K562 (cell line): ENCODE results near the gene GON7. TPM values are rescaled to one million over a fixed set of nuclear protein-coding genes. Genes with fewer than 3 reads are reported as not detected.

Experiments
- ATAC-seq: fragments of 200-7000 bp; cut with Tn5 transposase; 3 replicates; pipeline ENCODE4 v1.9.1; 2020; ENCODE audit warnings: moderate library complexity
- BruUV-seq: library from RNA; stranded (reverse); fragments of 400-500 nt; replicated peaks from 2 replicates; lab custom pipeline; 2021; lab: Mats Ljungman, UMichigan
- CTCF ChIA-PET: fragments of 300-600 bp; formaldehyde crosslinking; extraction: SDS; loops from one replicate; lab custom pipeline; 2021; ENCODE audit warnings: low intra/inter-chr PET ratio; lab: Yijun Ruan, JAX
- POLR2A ChIA-PET: fragments of 300-600, 350-650 bp; sonication (Branson Sonifier 250); formaldehyde crosslinking; extraction: SDS; loops from one replicate; lab custom pipeline; 2021; ENCODE audit warnings: antibody characterized with exemption, inconsistent platforms; lab: Yijun Ruan, JAX
- DNase-seq, 4 experiments: peaks; one replicate each; pipeline versions ENCODE4 v3.0.0 to v3.0.0-alpha.2; 2011 to 2018; ENCODE audit warnings: low spot score in 3 of 4, mixed read lengths in 3 of 4; ENCODE audit errors: extremely low read depth in 1 of 4
- FAIRE-seq: peaks from 2 replicates; lab custom pipeline; 2011; peaks lifted over from hg19 to GRCh38; lab: Jason Lieb, UNC
- H2AFZ ChIP-seq: 2 replicates; pipeline ENCODE4 v1.6.0; 2011; ENCODE audit warnings: low read depth, low read length, control low read depth, inconsistent platforms
- H3K27ac ChIP-seq: fragments of 200-600 bp; 3 replicates; pipeline ENCODE4 v1.8.0; 2011; ENCODE audit warnings: low read depth, mild to moderate bottlenecking, control low read depth, inconsistent platforms, low read length, moderate library complexity, mixed read lengths; ENCODE audit errors: extremely low read depth
- H3K27me3 ChIP-seq, 2 experiments: fragments of 300-600 bp in 1 of 2; 2 replicates in 1 of 2; 3 replicates in 1 of 2; pipeline versions ENCODE4 v1.6.0 to v1.8.0; 2011; ENCODE audit warnings: inconsistent platforms in 2 of 2, low read length in 2 of 2, mild to moderate bottlenecking in 1 of 2, mixed read lengths in 1 of 2, moderate library complexity in 1 of 2; ENCODE audit not compliant: control insufficient read depth in 2 of 2, insufficient read depth in 2 of 2
- H3K36me3 ChIP-seq: fragments of 300-600 bp; 3 replicates; pipeline ENCODE4 v1.8.0; 2011; ENCODE audit warnings: mild to moderate bottlenecking, low read length, inconsistent platforms; ENCODE audit not compliant: control insufficient read depth, insufficient read depth
- H3K4me1 ChIP-seq, 2 experiments: fragments of 200-600 bp in 1 of 2; replicated peaks in 1 of 2; 2 replicates in 1 of 2; 3 replicates in 1 of 2; pipeline versions ENCODE4 v1.5.1 to v1.8.0; 2011; ENCODE audit warnings: inconsistent platforms in 2 of 2, low read length in 2 of 2, mild to moderate bottlenecking in 1 of 2, mixed read lengths in 1 of 2, moderate library complexity in 1 of 2; ENCODE audit not compliant: control insufficient read depth in 2 of 2, insufficient read depth in 2 of 2
- H3K4me2 ChIP-seq: 2 replicates; pipeline ENCODE4 v1.6.1; 2011; ENCODE audit warnings: low read length, control low read depth, inconsistent platforms, mixed read lengths; ENCODE audit not compliant: insufficient read depth
- H3K4me3 ChIP-seq: fragments of 200-600 bp; sonication (generic), shearing (Covaris generic); 2 replicates; pipeline ENCODE4 v1.5.1; 2016; ENCODE audit warnings: control low read depth, inconsistent platforms
- H3K79me2 ChIP-seq: fragments of 200-600 bp; 3 replicates; pipeline ENCODE4 v1.8.0; 2011; ENCODE audit warnings: low read length, inconsistent platforms; ENCODE audit not compliant: control insufficient read depth, insufficient read depth
- H3K9ac ChIP-seq, 2 experiments: 2 replicates each; pipeline versions ENCODE4 v1.6.0 to v1.6.1; 2011; ENCODE audit warnings: low read depth in 2 of 2, low read length in 2 of 2, control low read depth in 1 of 2, inconsistent platforms in 1 of 2, mild to moderate bottlenecking in 1 of 2, mixed read lengths in 1 of 2; ENCODE audit not compliant: insufficient read depth in 1 of 2
- H3K9me1 ChIP-seq: one replicate; pipeline ENCODE4 v1.6.0; 2011; ENCODE audit warnings: inconsistent platforms, mild to moderate bottlenecking, low read length, moderate library complexity; ENCODE audit not compliant: control insufficient read depth, insufficient read depth
- H3K9me3 ChIP-seq: replicated peaks from 2 replicates; pipeline ENCODE4 v1.5.1; 2011; ENCODE audit warnings: low read depth, low read length, inconsistent platforms; ENCODE audit not compliant: control insufficient read depth, insufficient read depth
- H4K20me1 ChIP-seq: replicated peaks from 2 replicates; pipeline ENCODE4 v1.6.1; 2011; ENCODE audit warnings: low read length, inconsistent platforms, mixed read lengths; ENCODE audit not compliant: control insufficient read depth, insufficient read depth
- MEIS2 ChIP-seq: fragments of 450-650 bp; IDR thresholded peaks from 2 replicates; pipeline ENCODE4 v1.6.1; 2014; ENCODE audit warnings: mild to moderate bottlenecking; ENCODE audit not compliant: partially characterized antibody
- SIRT6 ChIP-seq: IDR thresholded peaks from one replicate; pipeline ENCODE4 v1.6.1; 2012; ENCODE audit warnings: low read depth, mild to moderate bottlenecking, control low read depth, inconsistent platforms, low read length, moderate library complexity
- ZBTB17 ChIP-seq: fragments of 450-650 bp; formaldehyde crosslinking; IDR thresholded peaks from 2 replicates; pipeline ENCODE4 v1.4.0; 2020; ENCODE audit warnings: mild to moderate bottlenecking
- ZNF175 ChIP-seq: fragments of 200-800 bp; sonication (Bioruptor generic); IDR thresholded peaks from 2 replicates; pipeline ENCODE4 v1.6.1; 2016; ENCODE audit warnings: low read depth, mild to moderate bottlenecking, missing genetic modification characterization, missing compliant biosample characterization
- WGBS: fragments of 100-300 bp; shearing (Covaris generic); methylation state at CpG from one replicate; pipeline ENCODE4 v1.1.6; 2016; ENCODE audit warnings: low coverage, mixed read lengths; ENCODE audit not compliant: insufficient coverage; ENCODE audit errors: missing lambda C conversion rate; 5-methylcytosine and 5-hydroxymethylcytosine counted together
- in situ Hi-C: fragments of 300-500 bp; cut with MboI; formaldehyde crosslinking; loops from 4 replicates; pipeline ENCODE4 v1.15.0; 2018; ENCODE audit warnings: inconsistent platforms, mixed read lengths
- intact Hi-C: fragments of 100-400 bp; cut with micrococcal nuclease; formaldehyde crosslinking; loops from 2 replicates; pipeline ENCODE4 v1.14.2; 2022
- polyA plus RNA-seq, 8 experiments: library from polyadenylated mRNA; depleted of rRNA in 4 of 8; stranded (reverse) in 5 of 8; unstranded in 3 of 8; fragments of >200 nt; fragmentation: Nextera tagmentation in 2 of 8; fragmentation: Illumina TruSeq in 1 of 8; extraction: Ambion mirVana in 2 of 8; extraction: Trizol in 1 of 8; gene quantifications; 2 replicates each; pipeline versions ENCODE4 v1.2.1 to v1.2.3, GENCODE V29; 2011 to 2014; ENCODE audit warnings: inconsistent platforms in 1 of 8, missing spikeins in 1 of 8
- total RNA-seq, 7 experiments: library from RNA; depleted of rRNA in 6 of 7; stranded (reverse); fragments of >200 nt in 6 of 7; fragmentation: Illumina TruSeq in 2 of 7; extraction: Trizol in 2 of 7; gene quantifications; 2 replicates each; pipeline versions ENCODE4 v1.2.1 to v1.2.3, GENCODE V29; 2011 to 2021; ENCODE audit warnings: low replicate concordance in 1 of 7

Gene GON7
- total and polyA plus RNA-seq, 9 of the 15 experiments (the other 6 are each of a cell fraction or from before 2014, with no cell fraction given): 13.7 to 34.0 (median 23.9) TPM

- no peaks in the 10 kb centered on the region for H3K9me3 ChIP-seq
- peaks cover 0 to 5% of the 10 kb centered on the region in 2 experiments; a peak in 3 of 5 replicates for H3K4me1 ChIP-seq
- in situ Hi-C loops (no loop called here), intact Hi-C loops (no loop called here)
- 44% methylated on average over 3 of the region's 3 CpGs for WGBS
- DNase-seq: no peak
- ChIA-PET POLR2A (no interaction called here), CTCF (no interaction called here)
- no peak overlapping the region for H2AFZ ChIP-seq
- no peak overlapping the region for H3K4me3 ChIP-seq
- ATAC-seq: no peak
- H3K27ac ChIP-seq: no peak overlapping the region
- H3K36me3 ChIP-seq: peaks cover 52% of the 10 kb centered on the region
- no TSS peak for BruUV-seq
- H4K20me1 ChIP-seq: 0 out of 2 replicates have a peak, but pooled peaks cover 3% of the 10 kb centered on the region
- no peak for TF ChIP-seq ZBTB17
- no peak for TF ChIP-seq ZNF175
- TF ChIP-seq SIRT6: no peak
- TF ChIP-seq MEIS2: no peak
- peaks cover 23% of the 10 kb centered on the region for H3K79me2 ChIP-seq
- H3K27me3 ChIP-seq: no peaks in the 10 kb centered on the region
- FAIRE-seq: no peak
- no peak overlapping the region for H3K9ac ChIP-seq
- H3K4me2 ChIP-seq: no peak overlapping the region
- peaks cover 4% of the 10 kb centered on the region for H3K9me1 ChIP-seq
Observed at GRCh38 chr14:93212432-93212831, 5.6 kb upstream of the GON7 start.
